ENCODE data around the gene TNK1. TPM values are rescaled to one million over a fixed set of nuclear protein-coding genes. Genes with fewer than 3 reads are reported as not detected.
A peak's percentile ranks its signal among the peaks of the same experiment; 100 is the strongest.
"Not testable (repeated sequence)": the region's sequence is repeated elsewhere in the genome, so short reads cannot be mapped to it uniquely, and the experiment has no call there.

Gene TNK1
- 1 to 10 TPM; 1.9 to 2.1 TPM for total RNA-seq
- long read RNA-seq, partial matches to known transcripts, result 1 of 2 reads
- long read RNA-seq, other reads (novel, unspliced or antisense), result 1 of 2 reads

GRCh38 chr17:7380855-7381683 lies at the start of gene TNK1:
Gene TNK1 (plus strand): TSS chr17:7381089. CDS start chr17:7382927, 1,838 bp downstream.
- intact Hi-C loops (cut with DNase I), result no loop called here
- DNase-seq, result peak; percentile 65
- peak; percentile 48 to 72 for ATAC-seq

- intact Hi-C loops (cut with DNase I), result no loop called here
- ATAC-seq (no peak), DNase-seq (no peak)
Measured at GRCh38 chr17:7332111-7332510, 48.8 kb upstream of the TNK1 start.

GRCh38 chr17:7332600-7333069 lies 48.3 kb upstream of the TNK1 start:
- ATAC-seq; DNase-seq; intact Hi-C loops (cut with DNase I): not testable (repeated sequence)

GRCh38 chr17:7334938-7335538 lies 45.9 kb upstream of the TNK1 start:
- intact Hi-C loops (cut with DNase I), result no loop called here
- no peak for ATAC-seq
- DNase-seq, result no peak

GRCh38 chr17:7335765-7336164 lies 45.1 kb upstream of the TNK1 start:
- intact Hi-C loops (cut with DNase I); ATAC-seq: not testable (repeated sequence)

GRCh38 chr17:7336240-7337175 lies 44.4 kb upstream of the TNK1 start, which contains the start of gene ACAP1:
Gene ACAP1 (plus strand): TSS chr17:7336529. CDS start chr17:7336735, 206 bp downstream.
- DNase-seq (no peak), ATAC-seq (peak; percentile 65 to 86)
- intact Hi-C loops (cut with DNase I), result no loop called here

More at GRCh38 chr17:7335765-7336164, 45.1 kb upstream of the TNK1 start:
- not testable (repeated sequence) for DNase-seq

- intact Hi-C loops (cut with DNase I), result not testable (repeated sequence)
Measured at GRCh38 chr17:7337600-7337999, 43.3 kb upstream of the TNK1 start.

GRCh38 chr17:7340179-7340578 lies 40.7 kb upstream of the TNK1 start:
- intact Hi-C loops (cut with DNase I), result no loop called here
- DNase-seq (no peak), ATAC-seq (no peak)

More at GRCh38 chr17:7337600-7337999, 43.3 kb upstream of the TNK1 start:
- DNase-seq, ATAC-seq: not testable (repeated sequence)

- intact Hi-C loops (cut with DNase I), result no loop called here
- DNase-seq (no peak), ATAC-seq (no peak)
Measured at GRCh38 chr17:7341842-7342241, 39.0 kb upstream of the TNK1 start.

GRCh38 chr17:7343250-7343649 lies 37.6 kb upstream of the TNK1 start:
- no peak for DNase-seq
- intact Hi-C loops (cut with DNase I), result no loop called here
- no peak for ATAC-seq

GRCh38 chr17:7346761-7347614 lies 33.9 kb upstream of the TNK1 start:
- ATAC-seq (no peak), DNase-seq (no peak)
- intact Hi-C loops (cut with DNase I), result loop anchor here in 1 of 2 donors (5.0 kb wide), 1 partner anchor 65 kb away; the partner anchor contains the start of gene SLC2A4

GRCh38 chr17:7347630-7348477 lies 33.0 kb upstream of the TNK1 start:
- no peak for ATAC-seq
- no peak for DNase-seq
- intact Hi-C loops (cut with DNase I), result loop anchor here in 1 of 2 donors (5.0 kb wide), 1 partner anchor 66 kb away; the partner anchor contains the start of gene SLC2A4

GRCh38 chr17:7348478-7349242 lies 32.2 kb upstream of the TNK1 start:
- no peak for ATAC-seq
- DNase-seq, result no peak
- intact Hi-C loops (cut with DNase I), result loop anchor here in 1 of 2 donors (5.0 kb wide), 1 partner anchor 66 kb away; the partner anchor contains the start of gene SLC2A4

- intact Hi-C loops (cut with DNase I), result loop anchor here in 1 of 2 donors (2.0 kb wide), 1 partner anchor 209 kb away; the partner anchor contains the start of gene SENP3
- peak; percentile 79 to 80 for ATAC-seq
- DNase-seq, result peak; percentile 93
Measured at GRCh38 chr17:7351665-7352502, 29.0 kb upstream of the TNK1 start, which contains the start of gene KCTD11. Gene KCTD11 (plus strand): TSS chr17:7352162.

GRCh38 chr17:7352503-7352889 lies 28.4 kb upstream of the TNK1 start:
- intact Hi-C loops (cut with DNase I), result loop anchor here in 1 of 2 donors (2.0 kb wide), 1 partner anchor 208 kb away; the partner anchor contains the start of gene SENP3
- DNase-seq, result no peak
- no peak for ATAC-seq

All from left cardiac atrium (tissue), 4 donors.